Endothelial cell of umbilical vein (primary cell): Measurements from ENCODE around the gene GALNT3. TPM values are rescaled to one million over a fixed set of nuclear protein-coding genes. Genes with fewer than 3 reads are reported as not detected.

Experiments used
- polyA plus RNA-seq, 4 experiments: library from polyadenylated mRNA; depleted of rRNA in 3 of 4; stranded (reverse) in 3 of 4; unstranded in 1 of 4; fragments of >200 nt; gene quantifications; 2 replicates each; pipeline versions ENCODE4 v1.2.1 to v1.2.3, GENCODE V29; 2011 to 2012; ENCODE audit warnings: missing spikeins in 1 of 4
- total RNA-seq: library from RNA; stranded (reverse); gene quantifications from 2 replicates; pipeline ENCODE4 v1.2.3, GENCODE V29; 2021

GALNT3 gene
- total and polyA plus RNA-seq, 2 donors (not counting 3 experiments of a cell fraction or from before 2014, with no cell fraction given): 0.07 to 0.82 TPM

Other genes starting within 250 kb of the GALNT3 start
- 18.0 and 21.9 TPM in 2 replicates for gene TTC21B, start 159.5 kb upstream of the GALNT3 start, total RNA-seq
- 7.5 and 8.0 TPM in 2 replicates for gene TTC21B, start 159.5 kb upstream of the GALNT3 start, polyA plus RNA-seq